ENCODE results near the gene ATP5F1C.

DNA sequence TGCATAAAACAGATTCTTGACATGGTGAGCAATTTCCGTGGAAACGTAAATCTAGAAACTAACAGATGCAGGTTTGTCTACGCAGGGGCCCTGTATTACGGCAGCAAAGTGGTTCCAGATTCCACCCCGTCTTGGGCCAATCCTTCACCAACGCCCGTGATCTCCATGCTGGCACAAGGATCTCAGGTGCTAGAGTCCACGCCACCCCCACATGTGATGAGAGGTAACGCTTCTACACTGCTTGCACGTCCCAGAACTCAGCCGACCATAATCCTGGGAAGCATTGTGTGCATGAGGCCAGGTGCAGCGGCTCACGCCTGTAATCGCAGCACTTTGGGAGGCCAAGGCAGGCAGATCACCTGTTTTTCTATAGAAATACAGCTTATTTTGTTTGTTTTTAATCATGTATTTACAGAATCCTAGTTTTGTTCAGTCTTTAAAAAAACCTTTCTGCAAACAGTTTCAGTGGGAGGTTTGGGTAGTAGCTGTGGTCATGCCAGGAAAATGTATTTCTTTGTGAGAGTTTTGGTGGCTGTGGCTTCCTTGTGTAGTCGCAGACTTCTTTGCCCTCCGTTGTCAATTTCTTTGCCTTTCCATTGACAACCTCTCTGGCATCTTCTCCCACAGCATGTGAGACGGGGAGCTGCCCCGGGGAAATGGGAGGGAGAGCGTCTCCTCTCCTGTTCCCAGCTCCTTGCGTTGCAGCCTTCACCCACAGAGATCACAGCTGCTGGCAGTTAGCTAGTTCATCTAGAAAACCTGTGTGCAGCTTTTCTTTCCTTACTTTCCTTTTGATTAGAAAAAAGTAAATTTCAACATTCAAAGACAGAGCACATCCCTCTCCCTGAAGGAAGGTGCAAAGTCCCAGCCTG lies 49.2 kb upstream of the ATP5F1C start:
- TF ChIP-seq EZH2 (IDR thresholded peaks at IDR 0.05): no peak
- TF ChIP-seq SP1 (IDR thresholded peaks at IDR 0.05; ENCODE audit: low read depth): no peak
- no peak for TF ChIP-seq ATF3 (IDR thresholded peaks at IDR 0.05)
- TF ChIP-seq, protein P1, sequence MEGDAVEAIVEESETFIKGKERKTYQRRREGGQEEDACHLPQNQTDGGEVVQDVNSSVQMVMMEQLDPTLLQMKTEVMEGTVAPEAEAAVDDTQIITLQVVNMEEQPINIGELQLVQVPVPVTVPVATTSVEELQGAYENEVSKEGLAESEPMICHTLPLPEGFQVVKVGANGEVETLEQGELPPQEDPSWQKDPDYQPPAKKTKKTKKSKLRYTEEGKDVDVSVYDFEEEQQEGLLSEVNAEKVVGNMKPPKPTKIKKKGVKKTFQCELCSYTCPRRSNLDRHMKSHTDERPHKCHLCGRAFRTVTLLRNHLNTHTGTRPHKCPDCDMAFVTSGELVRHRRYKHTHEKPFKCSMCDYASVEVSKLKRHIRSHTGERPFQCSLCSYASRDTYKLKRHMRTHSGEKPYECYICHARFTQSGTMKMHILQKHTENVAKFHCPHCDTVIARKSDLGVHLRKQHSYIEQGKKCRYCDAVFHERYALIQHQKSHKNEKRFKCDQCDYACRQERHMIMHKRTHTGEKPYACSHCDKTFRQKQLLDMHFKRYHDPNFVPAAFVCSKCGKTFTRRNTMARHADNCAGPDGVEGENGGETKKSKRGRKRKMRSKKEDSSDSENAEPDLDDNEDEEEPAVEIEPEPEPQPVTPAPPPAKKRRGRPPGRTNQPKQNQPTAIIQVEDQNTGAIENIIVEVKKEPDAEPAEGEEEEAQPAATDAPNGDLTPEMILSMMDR (IDR thresholded peaks at IDR 0.05 in 2 of 3, conservative IDR thresholded peaks at IDR 0.05 in 1 of 3; ENCODE audit: borderline replicate concordance in 1 of 3, insufficient read depth in 1 of 3, low read depth in 2 of 3, low read length in 2 of 3): no peak
- no peak for TF ChIP-seq POLR2AphosphoS5 (IDR thresholded peaks at IDR 0.05; ENCODE audit: low read depth, low read length)
- no peak for TF ChIP-seq TCF7L2 (IDR thresholded peaks at IDR 0.05; ENCODE audit: borderline replicate concordance, extremely low read depth, insufficient read depth, insufficient read length)
- no peak for TF ChIP-seq POLR2A (IDR thresholded peaks at IDR 0.05; ENCODE audit: borderline replicate concordance, extremely low read depth, insufficient read depth, insufficient read length)
- no peak for TF ChIP-seq SIN3A (IDR thresholded peaks at IDR 0.05; ENCODE audit: low read depth)
- TF ChIP-seq, protein P2, sequence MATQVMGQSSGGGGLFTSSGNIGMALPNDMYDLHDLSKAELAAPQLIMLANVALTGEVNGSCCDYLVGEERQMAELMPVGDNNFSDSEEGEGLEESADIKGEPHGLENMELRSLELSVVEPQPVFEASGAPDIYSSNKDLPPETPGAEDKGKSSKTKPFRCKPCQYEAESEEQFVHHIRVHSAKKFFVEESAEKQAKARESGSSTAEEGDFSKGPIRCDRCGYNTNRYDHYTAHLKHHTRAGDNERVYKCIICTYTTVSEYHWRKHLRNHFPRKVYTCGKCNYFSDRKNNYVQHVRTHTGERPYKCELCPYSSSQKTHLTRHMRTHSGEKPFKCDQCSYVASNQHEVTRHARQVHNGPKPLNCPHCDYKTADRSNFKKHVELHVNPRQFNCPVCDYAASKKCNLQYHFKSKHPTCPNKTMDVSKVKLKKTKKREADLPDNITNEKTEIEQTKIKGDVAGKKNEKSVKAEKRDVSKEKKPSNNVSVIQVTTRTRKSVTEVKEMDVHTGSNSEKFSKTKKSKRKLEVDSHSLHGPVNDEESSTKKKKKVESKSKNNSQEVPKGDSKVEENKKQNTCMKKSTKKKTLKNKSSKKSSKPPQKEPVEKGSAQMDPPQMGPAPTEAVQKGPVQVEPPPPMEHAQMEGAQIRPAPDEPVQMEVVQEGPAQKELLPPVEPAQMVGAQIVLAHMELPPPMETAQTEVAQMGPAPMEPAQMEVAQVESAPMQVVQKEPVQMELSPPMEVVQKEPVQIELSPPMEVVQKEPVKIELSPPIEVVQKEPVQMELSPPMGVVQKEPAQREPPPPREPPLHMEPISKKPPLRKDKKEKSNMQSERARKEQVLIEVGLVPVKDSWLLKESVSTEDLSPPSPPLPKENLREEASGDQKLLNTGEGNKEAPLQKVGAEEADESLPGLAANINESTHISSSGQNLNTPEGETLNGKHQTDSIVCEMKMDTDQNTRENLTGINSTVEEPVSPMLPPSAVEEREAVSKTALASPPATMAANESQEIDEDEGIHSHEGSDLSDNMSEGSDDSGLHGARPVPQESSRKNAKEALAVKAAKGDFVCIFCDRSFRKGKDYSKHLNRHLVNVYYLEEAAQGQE (IDR thresholded peaks at IDR 0.05; ENCODE audit: low read depth): no peak
- no peak for TF ChIP-seq RAD21 (IDR thresholded peaks at IDR 0.05; ENCODE audit: low read depth)
- TF ChIP-seq EZH2phosphoT487 (IDR thresholded peaks at IDR 0.05; ENCODE audit: borderline replicate concordance): no peak
- TF ChIP-seq, protein P3, sequence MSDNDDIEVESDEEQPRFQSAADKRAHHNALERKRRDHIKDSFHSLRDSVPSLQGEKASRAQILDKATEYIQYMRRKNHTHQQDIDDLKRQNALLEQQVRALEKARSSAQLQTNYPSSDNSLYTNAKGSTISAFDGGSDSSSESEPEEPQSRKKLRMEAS (IDR thresholded peaks at IDR 0.05): no peak
